Measurements from ENCODE around the gene SLC6A3.
"Not testable (repeated sequence)": the region's sequence is repeated elsewhere in the genome, so short reads cannot be mapped to it uniquely, and the experiment has no call there.

GRCh38 chr5:1371972-1372342, 73.3 kb downstream of the SLC6A3 start:
- TF ChIP-seq POLR2A (IDR thresholded peaks at IDR 0.05); POLR2AphosphoS5 (IDR thresholded peaks at IDR 0.05); CTCF (IDR thresholded peaks at IDR 0.05 in 8 of 11, conservative IDR thresholded peaks at IDR 0.05 in 3 of 11): not testable (repeated sequence)

Measured in spleen (tissue), 7 donors.